LNCaP clone FGC (cell line): ENCODE data around the gene FJX1.
"Not testable (repeated sequence)": the region's sequence is repeated elsewhere in the genome, so short reads cannot be mapped to it uniquely, and the experiment has no call there.

Source experiments
- DNase-seq: peaks from one replicate; pipeline ENCODE4 v3.0.0-alpha.2; 2011; ENCODE audit warnings: low read depth
- H3K4me3 ChIP-seq: 2 replicates; pipeline ENCODE4 v1.5.1; 2011; ENCODE audit warnings: mild to moderate bottlenecking, low read depth, low read length, control low read depth
- CTCF ChIP-seq: IDR thresholded peaks from 2 replicates; pipeline ENCODE4 v1.5.1; 2012; ENCODE audit warnings: mild to moderate bottlenecking; ENCODE audit not compliant: control insufficient read depth, insufficient read depth; ENCODE audit errors: extremely low read depth

FJX1 gene

GRCh38 chr11:35663408-35663702 is 45.1 kb downstream of the FJX1 start:
- no peak for DNase-seq
- TF ChIP-seq CTCF: no peak
- H3K4me3 ChIP-seq: peak overlapping the region; percentile 73

GRCh38 chr11:35664977-35665441 is 46.7 kb downstream of the FJX1 start:
- H3K4me3 ChIP-seq: no peak overlapping the region
- DNase-seq: no peak
- no peak for TF ChIP-seq CTCF

- no peak for DNase-seq
- no peak overlapping the region for H3K4me3 ChIP-seq
- no peak for TF ChIP-seq CTCF
Measured at GRCh38 chr11:35667257-35667656, 49.0 kb downstream of the FJX1 start.

DNA sequence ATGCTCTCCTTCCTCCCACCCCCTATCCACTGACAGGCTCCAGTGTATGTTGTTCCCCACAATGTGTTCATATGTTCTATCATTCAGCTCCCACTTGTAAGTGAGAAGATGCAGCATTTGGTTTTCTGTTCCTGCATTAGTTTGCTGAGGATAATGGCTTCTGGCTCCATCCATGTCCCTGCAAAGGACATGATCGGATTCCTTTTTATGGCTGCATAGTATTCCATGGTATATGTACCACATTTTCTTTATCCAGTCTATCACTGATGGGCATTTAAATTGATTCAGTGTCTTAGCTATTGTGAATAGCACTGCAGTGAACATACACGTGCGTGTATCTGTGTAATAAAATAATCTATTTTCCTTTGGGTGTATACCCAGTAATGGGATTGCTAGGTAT is 50.1 kb downstream of the FJX1 start:
- not testable (repeated sequence) for H3K4me3 ChIP-seq, DNase-seq
